SHP77 treated with DMSO at 0.1 percent for 48 hours (cell line): ENCODE results near the gene LRRC52.

Experiments
- DNase-seq: peaks from one replicate; lab custom pipeline; 2025; lab: John Stamatoyannopoulos, UW

LRRC52 gene, protein sequence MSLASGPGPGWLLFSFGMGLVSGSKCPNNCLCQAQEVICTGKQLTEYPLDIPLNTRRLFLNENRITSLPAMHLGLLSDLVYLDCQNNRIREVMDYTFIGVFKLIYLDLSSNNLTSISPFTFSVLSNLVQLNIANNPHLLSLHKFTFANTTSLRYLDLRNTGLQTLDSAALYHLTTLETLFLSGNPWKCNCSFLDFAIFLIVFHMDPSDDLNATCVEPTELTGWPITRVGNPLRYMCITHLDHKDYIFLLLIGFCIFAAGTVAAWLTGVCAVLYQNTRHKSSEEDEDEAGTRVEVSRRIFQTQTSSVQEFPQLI

DNA sequence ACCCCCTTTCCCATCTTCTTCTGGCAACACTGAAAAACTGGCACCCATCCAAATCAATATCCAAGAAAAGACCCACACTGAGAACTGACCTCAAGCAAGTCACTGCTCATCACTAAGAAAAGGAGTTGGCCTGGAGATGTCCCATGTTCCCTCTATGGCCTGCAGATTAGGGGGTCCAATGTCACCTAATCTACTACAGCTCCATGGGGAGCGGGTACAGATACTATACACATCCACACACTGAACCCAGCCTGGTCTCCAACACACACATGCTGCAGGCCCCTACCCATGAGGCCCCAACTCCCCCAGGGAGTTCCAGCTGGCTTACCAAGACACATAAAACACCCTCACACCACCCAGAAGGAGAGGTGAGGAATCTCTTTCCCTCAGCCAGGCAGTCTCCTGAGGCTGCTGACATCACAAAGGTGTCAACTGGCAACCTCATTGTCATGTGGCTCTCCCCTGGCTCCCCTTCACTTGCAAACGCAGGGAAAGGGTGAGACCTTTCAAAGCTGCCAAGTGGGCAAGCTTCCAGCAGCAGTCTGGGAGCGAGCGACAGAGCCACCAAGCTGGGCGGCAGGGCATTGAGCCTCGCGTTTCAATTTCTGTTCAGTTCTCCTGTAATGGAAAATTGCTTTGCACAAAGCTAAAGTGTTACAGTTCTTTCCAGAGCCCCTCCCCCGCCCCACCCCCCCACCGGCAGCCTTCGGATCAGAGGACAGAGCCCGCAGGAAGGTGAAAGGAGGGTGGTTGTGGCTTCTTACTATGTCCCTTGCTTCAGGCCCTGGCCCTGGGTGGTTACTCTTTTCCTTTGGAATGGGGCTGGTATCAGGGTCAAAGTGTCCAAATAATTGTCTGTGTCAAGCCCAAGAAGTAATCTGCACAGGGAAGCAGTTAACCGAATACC, at the start of gene LRRC52:
LRRC52 (plus strand) TSS at position 469 of the 907 bp plus-strand sequence; CDS start at position 766, 297 bp downstream.
- peak; percentile 30 for DNase-seq

DNA sequence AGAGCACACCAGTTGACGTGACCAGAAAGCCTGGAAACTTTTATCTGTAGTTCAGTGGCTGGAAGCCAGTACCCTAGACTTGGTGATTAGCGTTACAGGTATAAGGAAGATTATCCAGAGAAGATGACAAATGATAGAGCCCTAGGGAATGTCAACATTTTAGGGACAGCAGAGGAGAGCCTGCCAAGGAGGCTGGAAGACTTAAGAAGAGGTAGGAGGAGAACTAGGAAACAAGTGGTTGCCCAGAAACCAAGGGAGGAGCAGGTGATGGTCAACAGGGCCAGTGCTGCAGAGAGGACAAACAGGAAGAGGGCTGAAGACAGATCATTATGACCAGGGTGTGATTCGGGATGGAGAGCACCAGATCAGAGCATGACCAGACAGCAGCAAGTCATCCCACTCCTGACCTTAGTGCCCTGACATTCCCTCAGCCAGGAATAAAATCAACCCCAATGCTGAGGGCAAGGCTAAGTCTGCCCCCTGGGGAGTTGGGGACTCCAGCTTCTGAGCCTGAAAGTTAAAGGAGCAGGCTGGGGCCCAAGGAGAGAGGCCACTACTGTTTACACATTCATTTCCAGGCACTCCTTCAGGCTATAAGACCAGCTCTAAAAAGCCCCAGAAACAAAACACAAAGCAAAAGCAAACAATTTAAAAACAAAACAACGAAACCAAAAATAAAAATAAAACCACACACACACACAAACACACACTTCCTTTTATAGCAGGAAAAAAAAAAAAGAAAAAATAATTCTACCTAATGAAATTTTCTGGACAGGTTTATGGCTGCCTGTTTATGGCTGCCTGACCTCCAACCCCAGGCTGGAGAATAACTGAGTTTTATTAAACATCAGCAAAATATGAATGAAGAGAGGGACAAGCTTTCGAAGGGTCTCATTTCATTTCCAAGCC, 48.6 kb upstream of the LRRC52 start:
- DNase-seq = no peak

DNA sequence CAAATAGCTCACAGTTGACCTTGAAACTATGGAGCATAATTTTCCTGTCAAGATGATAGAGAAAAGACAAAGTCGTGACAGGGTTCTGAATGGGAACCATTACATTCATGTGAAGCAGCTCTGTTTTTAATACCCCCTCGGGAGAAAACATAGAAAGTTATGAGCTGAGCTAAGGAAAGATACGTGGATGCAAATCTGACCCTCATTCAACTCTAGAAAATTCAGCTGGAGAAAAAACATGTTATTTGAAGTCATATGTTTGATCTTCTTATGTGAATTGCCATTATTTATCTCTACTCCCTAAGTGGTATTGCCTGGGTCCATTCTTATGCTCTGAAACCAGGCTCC, 48.0 kb upstream of the LRRC52 start:
- no peak for DNase-seq

DNA sequence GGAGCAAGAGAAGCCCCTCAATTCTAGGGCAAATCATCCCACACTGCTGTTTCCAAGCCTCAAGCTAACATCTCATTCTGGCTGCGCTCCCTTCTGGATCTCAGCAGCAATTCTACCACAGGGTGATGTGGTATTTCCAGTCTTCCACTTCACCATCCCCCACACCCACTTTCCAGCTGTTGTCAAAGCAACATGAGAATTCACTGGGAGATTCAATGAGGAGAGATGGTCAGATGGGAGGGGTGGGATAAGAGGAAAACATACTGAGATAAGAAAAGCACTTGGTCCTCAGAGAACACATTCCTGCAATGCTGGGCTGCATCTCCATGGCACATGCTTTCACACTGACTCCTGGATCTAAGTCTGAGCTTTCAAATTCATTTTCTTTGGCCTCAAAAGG, 47.3 kb upstream of the LRRC52 start:
- DNase-seq = no peak

DNA sequence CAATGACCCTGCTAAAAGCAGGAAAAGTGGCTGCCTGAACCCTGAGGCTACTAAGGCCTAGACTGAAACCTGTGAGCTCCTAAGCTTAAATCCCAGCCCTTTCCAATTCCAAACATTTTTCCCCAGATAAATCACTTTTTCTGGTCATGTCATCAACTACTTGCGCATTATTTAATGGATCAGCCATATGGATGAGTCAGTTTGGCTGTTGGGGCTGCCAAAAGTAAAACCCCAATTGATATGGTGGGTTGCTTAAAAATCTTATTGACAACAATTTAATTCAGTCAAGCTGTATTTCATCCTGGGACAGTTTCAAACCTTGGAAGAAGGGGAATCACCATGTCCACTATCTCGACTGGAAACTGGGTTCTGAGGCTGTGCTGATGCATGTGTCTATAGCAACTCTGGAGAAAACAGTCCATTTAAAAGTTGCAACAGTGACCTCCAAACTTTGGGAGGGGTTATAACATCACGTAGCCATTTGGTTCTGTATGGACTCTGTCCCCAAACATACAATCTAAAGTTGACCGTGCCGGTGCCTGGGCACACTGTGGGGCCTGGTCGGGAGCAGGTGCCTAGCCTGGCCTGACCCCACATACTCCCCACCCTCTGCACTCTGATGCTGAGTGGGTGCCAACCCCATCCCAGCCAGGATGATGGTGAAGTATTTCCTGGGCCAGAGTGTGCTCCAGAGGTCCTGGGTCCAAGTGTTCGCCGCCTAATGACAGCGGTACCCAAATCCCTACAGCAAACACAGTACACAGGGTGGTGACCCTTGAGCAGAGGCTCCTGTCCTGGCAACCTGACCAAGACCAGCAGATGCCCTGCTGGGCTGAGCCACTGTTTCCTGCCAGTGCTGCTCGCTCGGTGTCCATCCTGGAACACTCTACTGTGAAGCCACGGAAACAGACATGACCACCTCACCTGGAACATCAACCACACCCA, 46.5 kb upstream of the LRRC52 start:
- DNase-seq = no peak

DNA sequence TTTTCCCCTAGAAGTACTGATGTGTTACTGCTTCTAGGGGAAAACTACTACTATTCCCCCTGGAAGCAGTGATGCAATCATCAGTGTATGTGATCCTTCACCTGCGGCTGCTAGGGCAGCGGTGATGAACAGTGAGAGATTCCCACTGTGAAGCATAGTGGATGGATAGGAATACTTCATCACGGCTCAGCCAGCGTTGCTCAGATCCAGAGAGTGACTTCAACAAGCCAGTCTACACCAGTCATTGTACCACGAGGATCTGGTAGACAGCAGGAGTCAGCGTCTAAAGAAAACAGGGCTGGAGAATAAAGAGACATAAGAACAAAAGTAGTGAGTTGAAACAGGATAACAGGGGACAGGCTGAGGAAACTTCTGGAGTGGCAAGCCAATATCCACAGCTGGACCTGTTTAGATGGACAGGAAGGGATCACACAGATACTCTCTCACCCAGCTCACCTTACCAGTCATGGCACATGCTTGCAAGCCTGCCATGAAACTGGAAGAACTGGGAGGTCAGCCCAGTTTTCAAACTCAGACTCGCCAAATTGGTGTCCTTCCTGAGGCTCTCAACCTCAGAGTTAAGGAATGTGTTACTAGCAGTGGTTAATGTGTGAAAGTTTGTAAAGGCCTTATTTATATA, 42.4 kb upstream of the LRRC52 start:
- DNase-seq = no peak

DNA sequence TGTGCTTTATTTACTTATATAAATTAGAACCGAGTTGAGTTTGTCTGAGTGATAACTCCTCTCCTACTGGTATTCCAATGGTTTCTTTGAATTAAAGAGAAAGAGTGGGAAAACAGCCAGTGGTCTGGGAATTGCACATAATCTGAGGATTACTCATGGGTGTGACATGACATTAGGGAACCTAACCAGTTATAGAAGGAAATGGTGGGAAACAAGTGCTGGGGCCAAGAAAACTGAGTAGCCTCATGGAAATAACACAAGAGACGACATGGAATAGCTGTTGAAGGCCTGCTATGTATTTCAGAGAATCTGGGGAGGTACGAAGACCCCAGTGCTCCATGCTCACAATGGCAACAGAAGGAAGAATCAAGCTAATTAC, 41.8 kb upstream of the LRRC52 start:
- no peak for DNase-seq

DNA sequence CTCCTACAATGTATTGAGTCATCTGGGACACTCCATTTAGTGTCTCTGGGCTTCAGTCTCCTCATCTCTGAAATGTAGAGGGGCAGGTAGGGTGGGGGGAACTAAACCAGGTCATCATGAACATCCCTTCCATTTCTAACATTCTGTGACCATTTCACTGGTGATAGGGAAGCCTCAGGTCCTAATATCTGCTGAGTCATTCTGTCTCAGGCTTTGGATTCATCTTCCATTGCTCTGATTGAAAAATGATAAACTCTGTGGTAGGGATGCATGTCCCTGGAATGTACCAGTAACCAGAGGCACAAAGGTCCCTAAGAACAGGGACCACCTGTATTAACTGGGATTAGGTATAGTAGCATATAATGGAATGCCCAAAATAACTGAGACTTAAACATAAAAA, 36.2 kb upstream of the LRRC52 start:
- DNase-seq = no peak

DNA sequence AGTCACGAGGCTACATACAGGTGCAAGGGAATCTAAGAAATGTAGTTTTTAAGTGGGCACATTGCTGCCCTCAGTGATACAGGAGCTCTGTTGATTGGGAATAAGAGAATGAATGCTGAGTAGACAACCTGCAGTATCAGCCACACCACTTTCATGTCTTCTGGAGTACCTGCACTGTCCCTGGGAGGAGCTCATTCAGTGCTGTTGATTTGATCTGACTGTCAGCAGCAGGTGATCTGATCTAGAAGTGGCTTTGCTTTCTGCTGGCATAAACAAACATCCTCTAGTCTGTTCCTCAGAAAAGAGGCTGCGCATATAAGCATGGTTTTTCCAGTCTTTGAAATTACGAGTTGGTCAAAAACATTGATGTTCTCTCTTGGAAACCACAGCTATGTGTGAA, 35.5 kb upstream of the LRRC52 start:
- DNase-seq = no peak

DNA sequence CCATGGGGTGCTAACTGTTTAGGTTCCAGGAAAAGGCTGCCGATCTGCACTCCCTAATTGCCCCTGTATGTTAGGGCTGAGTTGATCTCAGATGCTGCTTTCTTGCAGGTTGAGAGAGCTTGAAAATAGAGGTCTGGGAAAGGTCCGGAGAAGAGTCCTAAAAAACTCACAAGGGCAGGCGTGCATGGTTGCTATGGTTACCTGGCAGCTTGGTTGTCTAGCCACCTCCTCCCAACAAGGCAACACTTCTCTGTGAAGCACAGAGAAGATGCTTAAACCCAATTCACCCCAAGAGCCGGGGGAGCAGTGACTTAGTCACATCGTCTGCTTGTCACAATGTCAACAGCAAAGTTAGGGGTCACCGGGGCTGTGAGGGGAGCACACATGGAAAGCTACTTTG, 31.0 kb upstream of the LRRC52 start:
- no peak for DNase-seq

DNA sequence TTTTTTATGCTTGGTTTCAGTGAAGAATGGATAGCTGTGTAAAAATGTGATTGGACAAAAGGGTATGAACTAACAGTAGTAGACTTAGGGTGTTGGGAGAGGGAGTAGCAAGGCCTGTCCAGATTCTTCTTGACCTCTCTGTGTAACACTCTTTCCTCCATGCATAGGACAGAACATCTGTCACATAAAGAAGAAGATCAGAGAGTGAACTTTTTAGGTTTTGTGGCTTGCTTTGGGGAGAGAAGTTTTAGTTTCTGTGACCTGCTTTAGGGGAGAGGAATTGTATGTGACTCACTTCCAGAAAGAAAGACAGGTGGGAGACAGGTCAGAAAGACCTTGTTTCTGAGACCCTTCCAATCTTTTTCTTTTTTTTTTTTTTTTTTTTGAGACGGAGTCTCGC, 27.3 kb upstream of the LRRC52 start:
- DNase-seq = no peak

DNA sequence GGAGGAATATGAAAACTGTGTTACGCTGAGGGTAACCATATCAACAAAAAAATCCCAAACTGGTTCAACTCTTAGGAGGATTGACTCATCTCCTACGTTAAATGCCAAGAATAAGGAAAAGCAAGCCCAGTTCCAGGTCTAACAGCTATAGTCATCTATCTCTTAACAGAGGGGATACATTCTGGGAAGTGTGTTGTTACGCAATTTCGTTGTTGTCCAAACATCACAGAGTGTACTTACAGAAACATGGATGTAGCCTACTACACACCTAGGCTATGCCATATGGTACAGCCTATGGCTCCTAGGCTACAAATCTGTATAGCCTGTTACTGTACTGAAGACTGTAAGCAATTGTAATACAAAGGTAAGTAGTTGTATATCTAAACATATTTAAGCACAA, 23.2 kb upstream of the LRRC52 start:
- DNase-seq = no peak

DNA sequence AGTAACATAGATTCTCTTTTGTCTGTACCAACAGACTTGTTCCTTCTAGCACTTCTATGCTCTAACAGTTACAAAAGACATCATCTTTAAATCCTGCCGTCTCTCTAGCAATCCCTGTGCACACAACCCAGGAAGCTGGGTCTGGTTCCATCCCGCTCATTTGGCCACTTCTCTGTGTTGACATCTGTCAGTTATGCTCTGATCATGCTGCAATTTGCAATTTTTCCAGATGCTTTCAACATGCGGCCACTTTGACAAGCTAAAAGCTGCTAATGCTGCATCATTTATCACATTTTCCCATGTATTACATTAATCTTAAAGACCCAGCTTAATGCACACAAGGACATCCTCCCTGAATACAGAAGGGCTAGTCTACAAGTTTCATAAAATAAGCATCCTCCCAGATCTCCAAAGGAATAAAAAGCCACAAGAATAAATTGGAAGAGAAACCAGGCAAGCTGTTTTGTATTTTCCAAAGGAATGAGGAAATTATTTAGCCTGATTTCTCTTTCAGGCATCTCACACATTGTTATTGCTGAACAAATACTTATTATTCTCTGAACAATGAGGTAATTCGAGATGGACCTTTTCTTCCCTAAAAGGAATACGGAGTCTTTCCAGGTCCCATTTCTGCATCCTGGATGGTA, 19.0 kb upstream of the LRRC52 start:
- no peak for DNase-seq

DNA sequence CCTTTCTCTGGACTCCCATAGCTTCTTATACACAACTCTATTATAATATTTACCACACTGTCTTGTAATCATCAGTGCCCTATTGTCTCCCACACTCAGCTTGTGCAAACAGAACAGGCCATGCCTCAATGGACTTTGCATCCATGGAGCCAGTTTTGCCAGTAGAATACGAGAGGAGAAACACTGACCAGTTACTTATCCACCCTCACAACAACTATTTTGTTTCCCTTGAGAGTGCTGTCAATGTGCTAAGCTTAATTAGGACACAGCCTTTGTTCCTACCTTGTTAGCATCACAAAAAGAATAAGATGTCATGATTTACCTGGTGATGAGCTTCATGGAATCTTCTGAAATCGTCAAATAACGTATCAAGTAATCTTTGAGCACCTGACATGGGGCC, 18.1 kb upstream of the LRRC52 start:
- no peak for DNase-seq

DNA sequence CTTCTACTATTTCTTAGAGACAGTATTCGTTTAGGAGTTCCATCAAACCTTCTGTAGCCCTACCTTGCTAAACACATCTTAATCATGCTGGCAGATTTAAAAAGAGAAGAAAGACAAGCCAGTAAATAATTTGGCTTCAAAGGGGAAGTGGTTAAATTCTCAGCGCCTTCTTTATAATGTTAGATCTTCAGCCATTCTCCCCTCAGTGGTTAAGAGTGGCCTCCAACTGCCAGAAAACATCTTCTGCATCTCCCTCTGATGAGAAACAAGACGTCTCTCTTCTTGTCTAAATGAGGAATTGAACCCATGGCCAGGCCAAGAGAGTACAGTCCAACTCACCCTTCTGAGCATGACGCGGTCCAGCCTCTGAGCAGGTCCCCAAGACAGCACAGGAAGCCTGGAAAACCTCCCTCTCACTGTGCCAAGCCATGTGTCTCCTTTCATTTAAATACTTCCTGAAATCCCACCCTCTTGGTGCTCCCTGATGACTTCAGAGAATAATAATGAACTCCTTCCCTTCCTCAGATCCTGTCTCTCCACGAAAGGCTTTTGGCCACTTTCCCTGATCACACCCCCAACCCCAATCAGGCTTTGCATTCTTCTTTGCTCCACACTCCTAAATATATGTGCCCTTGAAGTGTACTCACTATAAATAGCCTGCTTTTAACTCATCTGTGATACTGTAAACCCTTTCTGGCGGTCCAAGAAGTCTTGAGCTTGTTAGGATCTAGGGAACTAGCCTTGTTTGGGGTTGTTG, 16.4 kb upstream of the LRRC52 start:
- no peak for DNase-seq

DNA sequence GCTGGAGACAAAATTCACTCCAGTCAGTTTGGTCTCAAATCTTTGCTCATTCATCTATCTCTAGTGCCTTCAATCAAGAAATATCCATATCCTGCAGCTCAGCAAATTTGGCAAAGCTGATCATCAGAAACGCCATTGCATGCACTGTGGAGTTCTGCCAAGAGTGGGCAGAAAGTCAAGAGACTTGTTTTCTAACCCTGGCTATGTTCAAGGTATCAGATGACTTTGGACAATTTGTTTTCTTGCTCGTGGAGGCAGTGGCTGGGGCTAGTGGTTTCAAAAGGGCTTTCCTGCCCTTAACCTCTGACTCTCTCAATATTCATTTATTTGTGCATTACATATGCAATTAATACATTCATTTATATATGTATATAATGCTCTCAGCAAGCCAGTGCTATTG, 12.8 kb upstream of the LRRC52 start:
- DNase-seq = no peak

DNA sequence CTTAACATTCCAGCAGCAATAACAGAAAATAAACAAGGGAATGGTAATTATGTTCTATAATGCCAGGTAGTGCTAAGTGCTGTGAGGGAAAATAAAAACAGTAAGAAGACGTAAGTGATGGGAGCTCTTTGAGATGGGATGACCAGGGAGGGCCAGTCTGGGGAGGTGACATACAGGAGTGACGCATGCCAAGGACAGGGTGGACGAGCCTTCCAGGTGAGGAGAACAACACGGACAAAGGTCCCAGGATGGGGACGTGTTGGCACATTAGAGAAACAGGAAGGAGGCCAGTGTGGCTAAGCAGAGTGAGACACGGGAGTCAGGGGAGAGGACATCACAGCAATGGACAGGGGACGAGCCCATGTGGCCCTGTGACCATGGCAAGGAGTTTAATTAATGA, 11.7 kb upstream of the LRRC52 start:
- no peak for DNase-seq

DNA sequence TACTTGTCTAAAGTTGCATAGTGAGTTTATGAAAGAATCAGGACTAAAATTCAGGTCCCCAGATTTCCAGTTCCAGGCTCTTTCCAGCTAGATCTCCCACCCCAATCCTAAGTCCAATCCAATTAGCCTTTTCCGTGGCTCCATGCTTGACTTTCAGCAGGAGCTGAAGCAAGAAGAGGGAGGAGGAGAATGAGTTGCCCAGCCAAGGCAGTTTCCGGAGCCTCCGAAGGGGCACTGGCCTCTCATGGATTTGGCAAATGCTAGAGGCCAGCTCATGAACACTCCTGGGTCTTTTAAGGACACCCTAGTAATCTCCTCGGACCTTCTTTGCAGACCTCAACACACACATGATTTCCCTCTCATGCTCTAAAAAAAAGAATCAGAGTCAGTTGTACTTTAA, 10.5 kb upstream of the LRRC52 start:
- DNase-seq = no peak

DNA sequence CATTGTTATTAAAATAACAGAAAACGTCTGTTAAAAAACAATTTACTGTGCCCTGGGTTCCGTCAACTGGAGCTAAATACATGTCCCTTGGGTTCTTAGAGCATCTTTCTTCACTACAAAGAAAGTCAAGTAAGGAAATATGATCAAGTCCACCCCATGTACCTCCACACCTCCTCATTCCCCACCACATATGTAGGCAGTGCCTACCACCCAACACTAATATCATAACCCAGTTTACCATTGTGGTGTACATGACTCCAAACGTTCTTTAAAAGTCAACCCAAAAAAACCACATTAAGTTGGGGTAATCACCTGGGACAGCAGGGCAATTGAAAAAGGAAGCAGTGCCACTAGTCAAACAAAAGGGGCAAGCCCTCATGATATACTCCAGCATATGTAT, 7.8 kb upstream of the LRRC52 start:
- no peak for DNase-seq
